ENCODE data around the gene TMEM263. TPM values are rescaled to one million over a fixed set of nuclear protein-coding genes. Genes with fewer than 3 reads are reported as not detected.

The TMEM263 gene
- total RNA-seq, 1 experiment from 2014 or later, result 31.3 TPM

DNA sequence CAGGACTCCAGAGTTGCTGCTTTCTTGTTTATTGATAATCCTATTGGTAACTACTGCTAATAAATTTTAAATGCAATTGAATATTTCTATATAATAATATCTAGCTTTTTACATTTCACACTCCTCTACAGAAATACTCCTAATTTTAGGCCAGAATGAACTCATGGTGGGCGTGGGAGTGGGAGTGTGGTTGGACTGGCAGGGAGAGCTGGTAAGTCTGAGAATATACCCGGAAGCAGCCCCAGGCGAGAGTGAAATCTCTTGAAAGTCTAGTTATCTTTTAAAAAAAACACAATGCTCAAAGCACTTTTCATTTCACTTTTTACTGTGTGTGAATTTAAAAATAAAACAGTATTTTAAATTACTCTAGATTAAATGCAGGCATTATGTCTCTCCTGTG lies 4.7 kb downstream of the TMEM263 start:
- no peaks in the 10 kb centered on the region for H3K9me2 ChIP-seq (ENCODE audit: insufficient read depth)
- H3K9me3 ChIP-seq (ENCODE audit: control insufficient read depth in 1 of 2, insufficient read depth in 1 of 2, low read depth in 1 of 2, low read length in 2 of 2), result no peaks in the 10 kb centered on the region
- intact Hi-C loops (cut with micrococcal nuclease), result no loop called here
- H3K36me3 ChIP-seq (ENCODE audit: control insufficient read depth in 1 of 2, insufficient read depth in 2 of 2, low read length in 2 of 2), result no peaks in the 10 kb centered on the region
- H3K4me3 ChIP-seq (replicated peaks in 1 of 2; ENCODE audit: low read depth in 1 of 2, low read length in 2 of 2), result no peak overlapping the region
- no peaks in the 10 kb centered on the region for H4K20me1 ChIP-seq (ENCODE audit: insufficient read depth)
- H3K4me1 ChIP-seq (ENCODE audit: control insufficient read depth in 1 of 2, insufficient read depth in 2 of 2, low read length in 2 of 2), result peaks cover 8 to 11% of the 10 kb centered on the region in 2 experiments; a peak in 3 of 4 replicates
- no TSS peak for BruUV-seq (replicated peaks)
- no peak for ATAC-seq
- peaks cover 35% of the 10 kb centered on the region for H3K79me2 ChIP-seq (ENCODE audit: insufficient read depth, low read length)
- TF ChIP-seq JUND (IDR thresholded peaks at IDR 0.05) (no peak), ELF1 (IDR thresholded peaks at IDR 0.05; ENCODE audit: borderline replicate concordance, low read depth) (no peak), CBX3 (IDR thresholded peaks at IDR 0.05; ENCODE audit: low read depth) (no peak), ZNF274 (IDR thresholded peaks at IDR 0.05; ENCODE audit: low read depth, low read length) (no peak), POLR2A (IDR thresholded peaks at IDR 0.05; ENCODE audit: borderline replicate concordance, extremely low read depth, insufficient read depth, insufficient read length) (no peak), SRF (IDR thresholded peaks at IDR 0.05; ENCODE audit: low read depth) (no peak), YY1 (IDR thresholded peaks at IDR 0.05; ENCODE audit: extremely low read depth, insufficient replicate concordance, low read depth, low read length) (no peak), POLR2AphosphoS5 (IDR thresholded peaks at IDR 0.05; ENCODE audit: low read depth, low read length) (no peak), CEBPB (IDR thresholded peaks at IDR 0.05; ENCODE audit: low read depth) (no peak), SIN3A (IDR thresholded peaks at IDR 0.05; ENCODE audit: low read depth) (no peak), RAD21 (IDR thresholded peaks at IDR 0.05; ENCODE audit: low read depth) (no peak), EZH2phosphoT487 (IDR thresholded peaks at IDR 0.05; ENCODE audit: borderline replicate concordance) (no peak)
- TF ChIP-seq, protein P1, sequence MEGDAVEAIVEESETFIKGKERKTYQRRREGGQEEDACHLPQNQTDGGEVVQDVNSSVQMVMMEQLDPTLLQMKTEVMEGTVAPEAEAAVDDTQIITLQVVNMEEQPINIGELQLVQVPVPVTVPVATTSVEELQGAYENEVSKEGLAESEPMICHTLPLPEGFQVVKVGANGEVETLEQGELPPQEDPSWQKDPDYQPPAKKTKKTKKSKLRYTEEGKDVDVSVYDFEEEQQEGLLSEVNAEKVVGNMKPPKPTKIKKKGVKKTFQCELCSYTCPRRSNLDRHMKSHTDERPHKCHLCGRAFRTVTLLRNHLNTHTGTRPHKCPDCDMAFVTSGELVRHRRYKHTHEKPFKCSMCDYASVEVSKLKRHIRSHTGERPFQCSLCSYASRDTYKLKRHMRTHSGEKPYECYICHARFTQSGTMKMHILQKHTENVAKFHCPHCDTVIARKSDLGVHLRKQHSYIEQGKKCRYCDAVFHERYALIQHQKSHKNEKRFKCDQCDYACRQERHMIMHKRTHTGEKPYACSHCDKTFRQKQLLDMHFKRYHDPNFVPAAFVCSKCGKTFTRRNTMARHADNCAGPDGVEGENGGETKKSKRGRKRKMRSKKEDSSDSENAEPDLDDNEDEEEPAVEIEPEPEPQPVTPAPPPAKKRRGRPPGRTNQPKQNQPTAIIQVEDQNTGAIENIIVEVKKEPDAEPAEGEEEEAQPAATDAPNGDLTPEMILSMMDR (IDR thresholded peaks at IDR 0.05 in 2 of 3, conservative IDR thresholded peaks at IDR 0.05 in 1 of 3; ENCODE audit: borderline replicate concordance in 1 of 3, insufficient read depth in 1 of 3, low read depth in 2 of 3, low read length in 2 of 3), result no peak
- TF ChIP-seq, protein P2, sequence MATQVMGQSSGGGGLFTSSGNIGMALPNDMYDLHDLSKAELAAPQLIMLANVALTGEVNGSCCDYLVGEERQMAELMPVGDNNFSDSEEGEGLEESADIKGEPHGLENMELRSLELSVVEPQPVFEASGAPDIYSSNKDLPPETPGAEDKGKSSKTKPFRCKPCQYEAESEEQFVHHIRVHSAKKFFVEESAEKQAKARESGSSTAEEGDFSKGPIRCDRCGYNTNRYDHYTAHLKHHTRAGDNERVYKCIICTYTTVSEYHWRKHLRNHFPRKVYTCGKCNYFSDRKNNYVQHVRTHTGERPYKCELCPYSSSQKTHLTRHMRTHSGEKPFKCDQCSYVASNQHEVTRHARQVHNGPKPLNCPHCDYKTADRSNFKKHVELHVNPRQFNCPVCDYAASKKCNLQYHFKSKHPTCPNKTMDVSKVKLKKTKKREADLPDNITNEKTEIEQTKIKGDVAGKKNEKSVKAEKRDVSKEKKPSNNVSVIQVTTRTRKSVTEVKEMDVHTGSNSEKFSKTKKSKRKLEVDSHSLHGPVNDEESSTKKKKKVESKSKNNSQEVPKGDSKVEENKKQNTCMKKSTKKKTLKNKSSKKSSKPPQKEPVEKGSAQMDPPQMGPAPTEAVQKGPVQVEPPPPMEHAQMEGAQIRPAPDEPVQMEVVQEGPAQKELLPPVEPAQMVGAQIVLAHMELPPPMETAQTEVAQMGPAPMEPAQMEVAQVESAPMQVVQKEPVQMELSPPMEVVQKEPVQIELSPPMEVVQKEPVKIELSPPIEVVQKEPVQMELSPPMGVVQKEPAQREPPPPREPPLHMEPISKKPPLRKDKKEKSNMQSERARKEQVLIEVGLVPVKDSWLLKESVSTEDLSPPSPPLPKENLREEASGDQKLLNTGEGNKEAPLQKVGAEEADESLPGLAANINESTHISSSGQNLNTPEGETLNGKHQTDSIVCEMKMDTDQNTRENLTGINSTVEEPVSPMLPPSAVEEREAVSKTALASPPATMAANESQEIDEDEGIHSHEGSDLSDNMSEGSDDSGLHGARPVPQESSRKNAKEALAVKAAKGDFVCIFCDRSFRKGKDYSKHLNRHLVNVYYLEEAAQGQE (IDR thresholded peaks at IDR 0.05; ENCODE audit: low read depth), result no peak
- TF ChIP-seq, protein P3, sequence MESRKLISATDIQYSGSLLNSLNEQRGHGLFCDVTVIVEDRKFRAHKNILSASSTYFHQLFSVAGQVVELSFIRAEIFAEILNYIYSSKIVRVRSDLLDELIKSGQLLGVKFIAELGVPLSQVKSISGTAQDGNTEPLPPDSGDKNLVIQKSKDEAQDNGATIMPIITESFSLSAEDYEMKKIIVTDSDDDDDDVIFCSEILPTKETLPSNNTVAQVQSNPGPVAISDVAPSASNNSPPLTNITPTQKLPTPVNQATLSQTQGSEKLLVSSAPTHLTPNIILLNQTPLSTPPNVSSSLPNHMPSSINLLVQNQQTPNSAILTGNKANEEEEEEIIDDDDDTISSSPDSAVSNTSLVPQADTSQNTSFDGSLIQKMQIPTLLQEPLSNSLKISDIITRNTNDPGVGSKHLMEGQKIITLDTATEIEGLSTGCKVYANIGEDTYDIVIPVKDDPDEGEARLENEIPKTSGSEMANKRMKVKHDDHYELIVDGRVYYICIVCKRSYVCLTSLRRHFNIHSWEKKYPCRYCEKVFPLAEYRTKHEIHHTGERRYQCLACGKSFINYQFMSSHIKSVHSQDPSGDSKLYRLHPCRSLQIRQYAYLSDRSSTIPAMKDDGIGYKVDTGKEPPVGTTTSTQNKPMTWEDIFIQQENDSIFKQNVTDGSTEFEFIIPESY (IDR thresholded peaks at IDR 0.05; ENCODE audit: extremely low read depth, insufficient replicate concordance, low read length), result no peak
- TF ChIP-seq, protein P4, sequence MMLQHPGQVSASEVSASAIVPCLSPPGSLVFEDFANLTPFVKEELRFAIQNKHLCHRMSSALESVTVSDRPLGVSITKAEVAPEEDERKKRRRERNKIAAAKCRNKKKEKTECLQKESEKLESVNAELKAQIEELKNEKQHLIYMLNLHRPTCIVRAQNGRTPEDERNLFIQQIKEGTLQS (IDR thresholded peaks at IDR 0.05), result no peak
- H3K27ac ChIP-seq (ENCODE audit: low read depth, low read length), result no peak overlapping the region
- no peaks in the 10 kb centered on the region for H3K27me3 ChIP-seq (ENCODE audit: insufficient read depth, low read length)
- no peak for DNase-seq (ENCODE audit: low read depth, low spot score)
- no peak overlapping the region for H3K4me2 ChIP-seq (ENCODE audit: low read length)
- POLR2A ChIA-PET, result no interaction called here
- H2AFZ ChIP-seq (ENCODE audit: low read depth, low read length, poor library complexity, severe bottlenecking), result no peak overlapping the region
- H3K9ac ChIP-seq (ENCODE audit: low read length), result no peak overlapping the region
- RAD21 ChIA-PET (ENCODE audit: low non-redundant PET in 1 of 2, low total read pairs in 2 of 2, uncharacterized antibody in 2 of 2, unreplicated experiment in 2 of 2), result no interaction called here
- CTCF ChIA-PET, result no interaction called here
